ENCODE results near the gene MRPL45.
"Not testable (repeated sequence)": the region's sequence is repeated elsewhere in the genome, so short reads cannot be mapped to it uniquely, and the experiment has no call there.

Gene MRPL45

GRCh38 chr17:38296834-38297517 lies at the start of gene MRPL45:
Gene MRPL45 (plus strand): TSS chr17:38297168. CDS start chr17:38297184, 16 bp downstream.
- DNase-seq (ENCODE audit: low read depth, low spot score), result peak; percentile 99

- not testable (repeated sequence) for DNase-seq (ENCODE audit: low read depth, low spot score)
Measured at GRCh38 chr17:38253191-38253590, 43.8 kb upstream of the MRPL45 start.

DNA sequence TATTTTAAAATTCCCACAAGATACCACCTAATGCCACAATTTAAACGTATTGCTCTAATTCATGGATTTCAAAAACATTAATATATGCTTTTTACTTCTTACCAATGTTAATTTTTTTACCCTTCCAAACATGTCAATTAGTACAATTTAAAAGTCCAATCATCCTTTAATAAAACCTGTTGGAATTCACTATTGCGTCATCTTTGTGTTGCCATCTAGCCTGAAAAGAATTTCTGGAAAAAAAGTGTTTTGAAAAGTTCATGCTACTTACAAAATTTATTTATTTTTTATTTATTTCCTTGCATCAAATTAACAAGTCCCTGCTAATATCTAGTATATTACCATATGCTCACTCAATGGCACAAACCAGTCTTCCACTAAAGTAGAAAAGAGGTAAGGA lies 42.6 kb upstream of the MRPL45 start:
- not testable (repeated sequence) for DNase-seq (ENCODE audit: low read depth, low spot score)

GRCh38 chr17:38257013-38257621 lies 39.9 kb upstream of the MRPL45 start:
- DNase-seq (ENCODE audit: low read depth, low spot score), result peak; percentile 78

GRCh38 chr17:38265974-38266506 lies 30.9 kb upstream of the MRPL45 start:
- not testable (repeated sequence) for DNase-seq (ENCODE audit: low read depth, low spot score)

GRCh38 chr17:38266571-38266970 lies 30.4 kb upstream of the MRPL45 start:
- DNase-seq (ENCODE audit: low read depth, low spot score), result not testable (repeated sequence)

DNA sequence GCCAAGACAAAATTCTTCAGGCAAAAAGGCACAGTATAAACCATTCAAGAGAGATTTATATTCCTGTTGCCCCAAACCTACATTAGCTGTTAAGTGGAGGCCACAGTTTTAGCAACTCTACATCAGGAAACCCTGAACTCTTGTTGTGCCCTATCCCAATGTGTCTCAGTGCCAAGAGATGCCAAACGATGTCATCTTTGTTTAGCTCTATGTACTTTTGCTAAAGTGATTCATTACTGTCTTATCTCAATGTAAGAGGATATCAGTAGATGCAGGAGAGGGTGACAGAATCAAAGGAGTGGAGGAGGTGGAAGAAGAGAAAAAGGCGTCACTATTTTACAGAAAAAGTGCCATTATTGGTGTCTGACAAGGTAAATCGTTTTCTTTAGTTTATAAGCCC lies 28.8 kb upstream of the MRPL45 start:
- not testable (repeated sequence) for DNase-seq (ENCODE audit: low read depth, low spot score)

- not testable (repeated sequence) for DNase-seq (ENCODE audit: low read depth, low spot score)
Measured at GRCh38 chr17:38269045-38269444, 27.9 kb upstream of the MRPL45 start.

DNA sequence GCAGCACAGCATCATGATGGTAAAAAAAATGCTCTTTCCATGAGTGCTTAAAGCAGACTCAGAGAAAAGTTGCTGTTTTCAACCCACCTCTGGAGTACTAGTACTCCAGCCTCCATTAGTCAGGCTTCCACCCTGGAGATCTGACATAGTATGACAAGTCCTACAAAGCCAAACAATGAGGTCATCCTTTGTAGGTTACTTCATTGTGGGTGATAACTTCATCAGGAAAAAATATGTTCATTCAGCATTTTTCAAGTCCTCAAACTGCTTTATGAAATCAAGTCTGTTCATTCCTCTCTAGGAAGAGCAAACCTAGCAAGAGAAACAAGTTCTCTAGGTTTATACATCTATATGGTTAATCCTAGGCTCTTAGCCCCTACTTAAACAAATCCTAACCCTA lies 27.4 kb upstream of the MRPL45 start:
- DNase-seq (ENCODE audit: low read depth, low spot score), result not testable (repeated sequence)

GRCh38 chr17:38285994-38286393 lies 11.0 kb upstream of the MRPL45 start:
- not testable (repeated sequence) for DNase-seq (ENCODE audit: low read depth, low spot score)

- peak; percentile 43 for DNase-seq (ENCODE audit: low read depth, low spot score)
Measured at GRCh38 chr17:38286501-38287091, 10.4 kb upstream of the MRPL45 start.

GRCh38 chr17:38288217-38288827 lies 8.6 kb upstream of the MRPL45 start:
- peak; percentile 46 for DNase-seq (ENCODE audit: low read depth, low spot score)

DNA sequence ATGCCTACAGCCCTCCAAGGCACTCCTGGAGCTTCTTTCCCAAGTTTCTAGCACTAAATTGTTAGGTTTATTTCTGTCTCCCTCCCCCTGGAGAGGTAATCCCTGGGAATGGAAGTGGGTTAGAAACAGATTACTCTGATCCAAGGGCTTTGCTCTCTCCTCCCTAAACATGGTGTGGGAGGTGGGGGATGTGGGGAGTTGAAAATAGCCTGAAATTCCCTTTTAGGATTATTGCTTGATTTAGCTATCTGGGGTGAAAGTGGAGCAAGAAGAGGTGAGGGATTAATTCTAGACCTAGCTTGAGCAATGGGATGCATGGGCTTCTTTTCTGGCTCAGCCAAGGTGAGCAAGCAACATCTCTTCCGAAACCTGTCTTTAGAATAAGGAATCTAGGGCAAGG lies 7.2 kb upstream of the MRPL45 start:
- DNase-seq (ENCODE audit: low read depth, low spot score), result not testable (repeated sequence)

DNA sequence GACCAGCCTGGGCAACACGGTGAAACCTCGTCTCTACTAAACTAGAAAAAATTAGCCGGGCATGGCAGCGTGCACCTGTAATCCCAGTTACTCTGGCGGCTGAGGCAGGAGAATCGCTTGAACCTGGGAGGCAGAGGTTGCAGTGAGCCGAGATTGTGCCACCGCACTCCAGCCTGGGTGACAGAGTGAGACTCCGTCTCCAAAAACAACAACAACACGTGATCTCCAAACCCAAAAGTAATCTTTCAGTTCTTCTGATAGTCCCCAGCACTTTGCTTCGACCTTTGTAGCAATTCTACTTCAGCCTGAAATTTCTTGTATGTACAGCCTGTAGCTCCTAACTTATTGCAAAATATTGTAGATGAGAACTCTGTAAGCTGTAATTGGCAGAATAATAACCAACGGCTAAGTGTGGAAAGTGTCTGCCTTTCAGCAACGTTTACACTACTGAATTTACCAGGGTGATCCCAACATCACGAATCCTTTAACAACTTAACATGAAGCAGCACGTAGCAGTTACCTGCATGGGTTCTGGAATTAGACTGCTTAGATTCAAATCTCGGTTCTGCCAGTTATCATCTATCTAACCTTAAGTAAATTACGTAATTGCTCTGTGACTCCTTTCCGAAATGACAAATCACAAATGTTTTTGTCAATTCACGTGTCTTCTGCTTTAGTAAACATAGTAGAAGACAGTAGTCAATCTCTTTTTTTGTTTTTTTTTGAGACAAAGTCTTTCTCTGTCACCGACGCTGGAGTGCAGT lies 1.2 kb upstream of the MRPL45 start:
- not testable (repeated sequence) for DNase-seq (ENCODE audit: low read depth, low spot score)

GRCh38 chr17:38315497-38315896 lies 18.5 kb downstream of the MRPL45 start:
- no peak for DNase-seq (ENCODE audit: low read depth, low spot score)

- DNase-seq (ENCODE audit: low read depth, low spot score), result no peak
Measured at GRCh38 chr17:38317081-38317480, 20.1 kb downstream of the MRPL45 start.

DNA sequence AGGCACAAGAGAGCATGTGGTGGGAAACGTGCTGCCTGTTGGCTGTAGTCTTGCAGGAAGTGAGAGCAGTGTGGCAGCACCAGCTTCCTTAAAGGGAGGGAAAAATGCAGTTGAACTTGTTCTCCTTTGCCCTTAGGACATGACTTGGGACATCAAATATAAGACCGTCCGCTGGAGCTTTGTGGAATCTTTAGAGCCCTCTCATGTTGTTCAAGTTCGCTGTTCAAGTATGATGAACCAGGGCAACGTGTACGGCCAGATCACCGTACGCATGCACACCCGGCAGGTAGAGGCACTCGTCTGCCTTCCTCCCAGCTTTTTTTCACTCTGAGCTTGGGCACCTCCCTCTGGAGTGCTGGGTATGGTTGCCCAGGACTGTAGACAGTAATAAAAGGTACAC lies 23.5 kb downstream of the MRPL45 start:
- peak; percentile 67 for DNase-seq (ENCODE audit: low read depth, low spot score)

DNA sequence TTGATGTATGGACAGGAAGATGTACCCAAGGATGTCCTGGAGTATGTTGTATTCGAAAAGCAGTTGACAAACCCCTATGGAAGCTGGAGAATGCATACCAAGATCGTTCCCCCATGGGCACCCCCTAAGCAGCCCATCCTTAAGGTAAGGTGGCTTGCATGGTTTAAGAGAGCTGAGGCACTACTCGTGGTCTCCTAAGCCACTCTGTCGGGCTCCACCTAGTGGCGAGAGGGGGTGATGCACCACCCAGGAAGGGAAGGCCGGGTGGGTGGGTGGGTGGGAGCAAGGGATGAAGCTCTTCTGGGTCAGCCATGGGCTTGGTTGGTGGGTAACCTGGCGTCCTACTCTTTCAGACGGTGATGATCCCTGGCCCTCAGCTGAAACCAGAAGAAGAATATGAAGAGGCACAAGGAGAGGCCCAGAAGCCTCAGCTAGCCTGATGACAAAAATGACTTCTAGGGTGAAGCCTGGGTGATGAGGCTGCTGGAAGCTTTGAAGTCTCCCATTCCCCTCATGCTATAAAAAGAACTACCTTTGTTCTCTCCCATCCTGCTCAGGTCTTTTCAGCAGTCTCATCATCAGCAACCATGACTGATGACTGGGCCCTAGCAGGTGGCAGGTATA lies 25.3 kb downstream of the MRPL45 start:
- peak; percentile 49 for DNase-seq (ENCODE audit: low read depth, low spot score)

- no peak for DNase-seq (ENCODE audit: low read depth, low spot score)
Measured at GRCh38 chr17:38322897-38323296, 25.9 kb downstream of the MRPL45 start.

- DNase-seq (ENCODE audit: low read depth, low spot score), result no peak
Measured at GRCh38 chr17:38324141-38324697, 27.3 kb downstream of the MRPL45 start.

- no peak for DNase-seq (ENCODE audit: low read depth, low spot score)
Measured at GRCh38 chr17:38324772-38325171, 27.8 kb downstream of the MRPL45 start.

Measured in ELF-1 (cell line).